ENCODE data around the gene ABCB11.
"Not testable (repeated sequence)": the region's sequence is repeated elsewhere in the genome, so short reads cannot be mapped to it uniquely, and the experiment has no call there.

ABCB11 gene

DNA sequence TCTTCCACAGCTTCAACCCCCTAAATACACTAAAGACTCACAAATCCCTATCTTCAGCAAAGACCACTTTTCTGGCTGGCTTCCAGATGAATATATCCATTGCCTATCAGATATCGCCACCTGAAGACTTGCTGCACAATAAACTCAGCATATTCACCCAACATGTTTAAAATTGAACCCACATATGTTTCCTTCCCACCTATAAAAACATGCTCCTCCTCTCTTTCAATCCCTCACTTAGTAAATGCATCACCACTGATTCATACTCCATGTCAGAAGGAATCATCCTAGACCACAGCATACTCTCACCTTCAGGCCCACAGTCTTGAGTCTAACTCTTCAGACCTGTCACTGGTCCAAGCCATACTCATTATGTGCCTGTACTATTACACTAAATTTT lies 146.1 kb downstream of the ABCB11 start:
- DNase-seq: peak; percentile 20

DNA sequence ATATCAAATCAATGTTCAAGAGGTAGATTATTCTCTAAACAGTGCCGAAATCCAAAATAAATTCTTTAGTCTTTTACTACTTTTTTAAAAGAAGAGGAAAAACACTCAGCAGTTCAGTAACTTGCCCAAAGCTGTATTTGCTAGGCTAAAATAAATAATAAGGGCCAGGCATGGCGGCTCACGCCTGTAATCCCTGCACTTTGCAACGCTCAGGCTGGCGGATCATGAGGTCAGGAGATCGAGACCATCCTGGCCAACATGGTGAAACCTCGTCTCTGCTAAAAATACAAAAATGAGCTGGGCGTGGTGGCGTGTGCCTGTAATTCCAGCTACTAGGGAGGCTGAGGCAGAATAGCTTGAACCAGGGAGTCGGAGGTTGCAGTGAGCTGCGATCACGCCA lies 149.0 kb downstream of the ABCB11 start:
- DNase-seq: not testable (repeated sequence)

DNA sequence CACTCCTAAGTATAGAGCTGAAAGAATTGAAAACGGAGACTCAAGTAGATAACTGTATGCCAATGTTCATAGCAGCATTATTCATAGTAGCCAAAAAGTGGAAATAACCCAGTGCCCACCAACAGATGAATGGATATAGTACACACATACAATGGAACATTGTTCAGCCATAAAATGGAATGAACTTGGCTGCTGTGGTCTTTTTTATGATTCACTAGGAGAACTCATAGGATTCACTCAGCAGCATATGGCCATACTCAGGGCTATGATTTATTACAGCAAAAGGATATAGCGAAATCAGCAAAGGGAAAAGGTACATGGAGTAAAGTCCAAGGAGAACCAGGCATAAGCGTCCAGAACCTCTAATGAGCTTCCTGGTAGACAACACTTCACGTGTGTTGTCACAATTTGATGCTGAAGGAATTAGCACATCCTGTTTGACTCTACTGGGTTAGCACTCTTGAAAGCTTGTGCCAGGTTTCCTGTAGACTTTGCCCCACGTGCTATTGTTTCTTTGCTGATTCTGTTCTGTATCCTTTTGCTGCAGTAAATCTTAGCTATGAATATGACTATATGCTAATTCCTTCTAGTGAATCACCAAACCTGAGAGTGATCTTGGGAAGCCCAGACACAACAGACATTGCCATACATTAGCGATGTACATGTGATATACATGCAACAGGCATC lies 156.6 kb downstream of the ABCB11 start:
- DNase-seq: no peak

DNA sequence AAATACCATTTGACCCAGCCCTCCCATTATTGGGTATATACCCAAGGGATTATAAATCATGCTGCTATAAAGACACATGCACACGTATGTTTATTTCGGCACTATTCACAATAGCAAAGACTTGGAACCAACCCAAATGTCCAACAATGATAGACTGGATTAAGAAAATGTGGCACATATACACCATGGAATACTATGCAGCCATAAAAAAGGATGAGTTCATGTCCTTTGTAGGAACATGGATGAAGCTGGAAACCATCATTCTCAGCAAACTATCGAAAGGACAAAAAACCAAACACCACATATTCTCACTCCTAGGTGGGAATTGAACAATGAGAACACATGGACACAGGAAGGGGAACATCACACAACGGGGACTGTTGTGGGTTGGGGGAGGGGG lies 160.3 kb downstream of the ABCB11 start:
- not testable (repeated sequence) for DNase-seq

Measured in fibroblast of skin of abdomen (primary cell).